GM18508 (cell line): Measurements from ENCODE around the gene SLC47A1.

Experiments
- ATAC-seq: cut with Tn5 transposase; IDR thresholded peaks from one replicate; pipeline ENCODE4 v1.9.1; 2021; ENCODE audit warnings: moderate number of reproducible peaks; ENCODE audit not compliant: insufficient read depth, unreplicated experiment

SLC47A1 gene

GRCh38 chr17:19583871-19584270 is 50.2 kb downstream of the SLC47A1 start:
- ATAC-seq: no peak

GRCh38 chr17:19590451-19590850 is 56.8 kb downstream of the SLC47A1 start:
- no peak for ATAC-seq

- no peak for ATAC-seq
Observed at GRCh38 chr17:19590912-19591551, 57.4 kb downstream of the SLC47A1 start.

GRCh38 chr17:19592316-19592715 is 58.7 kb downstream of the SLC47A1 start:
- ATAC-seq: no peak

GRCh38 chr17:19596869-19597268 is 63.2 kb downstream of the SLC47A1 start:
- ATAC-seq: no peak

GRCh38 chr17:19610311-19610710 is 76.7 kb downstream of the SLC47A1 start:
- ATAC-seq: no peak

GRCh38 chr17:19610879-19611278 is 77.2 kb downstream of the SLC47A1 start:
- ATAC-seq: no peak

GRCh38 chr17:19613979-19614378 is 80.3 kb downstream of the SLC47A1 start:
- no peak for ATAC-seq

GRCh38 chr17:19614900-19615299 is 81.2 kb downstream of the SLC47A1 start:
- no peak for ATAC-seq

- no peak for ATAC-seq
Observed at GRCh38 chr17:19618015-19618414, 84.4 kb downstream of the SLC47A1 start.

GRCh38 chr17:19619705-19620325 is 86.2 kb downstream of the SLC47A1 start:
- no peak for ATAC-seq

- ATAC-seq: no peak
Observed at GRCh38 chr17:19621697-19622096, 88.0 kb downstream of the SLC47A1 start.

- no peak for ATAC-seq
Observed at GRCh38 chr17:19626079-19626478, 92.4 kb downstream of the SLC47A1 start.
